ENCODE data around the gene C21orf58. TPM values are rescaled to one million over a fixed set of nuclear protein-coding genes. Genes with fewer than 3 reads are reported as not detected.

The C21orf58 gene
- polyA plus RNA-seq, 1 experiment: 4.1 TPM

- Histone ChIP-seq H3K4me3 (ENCODE audit: low read depth, low read length) (no peak overlapping the region), H3K27me3 (ENCODE audit: control insufficient read depth, insufficient read depth, low read length) (no peaks in the 10 kb centered on the region), H3K36me3 (ENCODE audit: control insufficient read depth, insufficient read depth, low read length) (peaks cover 32% of the 10 kb centered on the region)
- CTCF ChIA-PET: no interaction called here
- POLR2A ChIA-PET: no interaction called here
- TF ChIP-seq, protein P1, sequence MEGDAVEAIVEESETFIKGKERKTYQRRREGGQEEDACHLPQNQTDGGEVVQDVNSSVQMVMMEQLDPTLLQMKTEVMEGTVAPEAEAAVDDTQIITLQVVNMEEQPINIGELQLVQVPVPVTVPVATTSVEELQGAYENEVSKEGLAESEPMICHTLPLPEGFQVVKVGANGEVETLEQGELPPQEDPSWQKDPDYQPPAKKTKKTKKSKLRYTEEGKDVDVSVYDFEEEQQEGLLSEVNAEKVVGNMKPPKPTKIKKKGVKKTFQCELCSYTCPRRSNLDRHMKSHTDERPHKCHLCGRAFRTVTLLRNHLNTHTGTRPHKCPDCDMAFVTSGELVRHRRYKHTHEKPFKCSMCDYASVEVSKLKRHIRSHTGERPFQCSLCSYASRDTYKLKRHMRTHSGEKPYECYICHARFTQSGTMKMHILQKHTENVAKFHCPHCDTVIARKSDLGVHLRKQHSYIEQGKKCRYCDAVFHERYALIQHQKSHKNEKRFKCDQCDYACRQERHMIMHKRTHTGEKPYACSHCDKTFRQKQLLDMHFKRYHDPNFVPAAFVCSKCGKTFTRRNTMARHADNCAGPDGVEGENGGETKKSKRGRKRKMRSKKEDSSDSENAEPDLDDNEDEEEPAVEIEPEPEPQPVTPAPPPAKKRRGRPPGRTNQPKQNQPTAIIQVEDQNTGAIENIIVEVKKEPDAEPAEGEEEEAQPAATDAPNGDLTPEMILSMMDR (IDR thresholded peaks at IDR 0.05; ENCODE audit: insufficient read depth, low read depth, low read length): no peak
- DNase-seq (ENCODE audit: low read depth): no peak
Observed at GRCh38 chr21:46274797-46275390, 48.8 kb downstream of the C21orf58 start.

- DNase-seq (ENCODE audit: low read depth): no peak
- Histone ChIP-seq H3K27me3 (ENCODE audit: control insufficient read depth, insufficient read depth, low read length) (no peaks in the 10 kb centered on the region), H3K36me3 (ENCODE audit: control insufficient read depth, insufficient read depth, low read length) (peaks cover 31% of the 10 kb centered on the region), H3K4me3 (ENCODE audit: low read depth, low read length) (no peak overlapping the region)
- CTCF ChIA-PET: no interaction called here
- TF ChIP-seq, protein P1 (IDR thresholded peaks at IDR 0.05; ENCODE audit: insufficient read depth, low read depth, low read length): no peak
- POLR2A ChIA-PET: no interaction called here
Observed at GRCh38 chr21:46273341-46273740, 50.3 kb downstream of the C21orf58 start.

GRCh38 chr21:46269466-46269865, 54.2 kb downstream of the C21orf58 start:
- no peaks in the 10 kb centered on the region for H3K27me3 ChIP-seq (ENCODE audit: control insufficient read depth, insufficient read depth, low read length)
- H3K4me3 ChIP-seq (ENCODE audit: low read depth, low read length): no peak overlapping the region
- H3K36me3 ChIP-seq (ENCODE audit: control insufficient read depth, insufficient read depth, low read length): peaks cover 48% of the 10 kb centered on the region
- ChIA-PET CTCF (no interaction called here), POLR2A (no interaction called here)
- no peak for DNase-seq (ENCODE audit: low read depth)
- TF ChIP-seq, protein P1 (IDR thresholded peaks at IDR 0.05; ENCODE audit: insufficient read depth, low read depth, low read length): no peak

- POLR2A ChIA-PET: no interaction called here
- no peaks in the 10 kb centered on the region for H3K27me3 ChIP-seq (ENCODE audit: control insufficient read depth, insufficient read depth, low read length)
- TF ChIP-seq, protein P1 (IDR thresholded peaks at IDR 0.05; ENCODE audit: insufficient read depth, low read depth, low read length): no peak
- no peak overlapping the region for H3K4me3 ChIP-seq (ENCODE audit: low read depth, low read length)
- H3K36me3 ChIP-seq (ENCODE audit: control insufficient read depth, insufficient read depth, low read length): peaks cover 48% of the 10 kb centered on the region
- CTCF ChIA-PET: no interaction called here
- no peak for DNase-seq (ENCODE audit: low read depth)
Observed at GRCh38 chr21:46268371-46268770, 55.3 kb downstream of the C21orf58 start.

GRCh38 chr21:46266946-46267345, 56.7 kb downstream of the C21orf58 start:
- TF ChIP-seq, protein P1 (IDR thresholded peaks at IDR 0.05; ENCODE audit: insufficient read depth, low read depth, low read length): no peak
- H3K27me3 ChIP-seq (ENCODE audit: control insufficient read depth, insufficient read depth, low read length): no peaks in the 10 kb centered on the region
- no peak overlapping the region for H3K4me3 ChIP-seq (ENCODE audit: low read depth, low read length)
- DNase-seq (ENCODE audit: low read depth): no peak
- CTCF ChIA-PET: interaction anchor here (1.2 kb wide), 1 partner anchor 17 kb away, joined by 3 read pairs; no protein-coding TSS in a partner anchor
- peaks cover 40% of the 10 kb centered on the region for H3K36me3 ChIP-seq (ENCODE audit: control insufficient read depth, insufficient read depth, low read length)
- POLR2A ChIA-PET: no interaction called here
